NCI-H1048 (cell line): ENCODE measurements around the gene CAPN5.

Experiments
- DNase-seq: peaks from one replicate; lab custom pipeline; 2025; lab: John Stamatoyannopoulos, UW

The CAPN5 gene

DNA sequence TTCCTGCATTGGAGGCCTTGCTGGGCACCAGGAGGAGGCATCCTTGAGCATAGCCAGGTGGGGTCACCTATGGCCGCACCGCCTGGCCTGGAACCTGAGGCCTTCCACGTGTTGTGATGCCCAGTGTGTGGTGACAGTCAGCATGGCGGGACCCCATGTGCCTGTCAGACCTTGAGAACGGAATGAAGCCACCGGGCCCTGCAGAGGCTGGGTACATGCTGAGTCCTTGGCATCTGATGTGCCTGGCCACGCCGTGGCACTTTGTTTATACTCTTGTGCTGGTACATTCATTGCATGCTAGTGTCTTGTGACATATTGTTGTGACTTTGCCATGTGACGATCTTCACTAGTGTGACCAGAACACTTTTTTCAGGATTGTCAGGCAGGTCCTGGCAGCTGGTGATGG, 52.8 kb downstream of the CAPN5 start:
- DNase-seq = no peak

DNA sequence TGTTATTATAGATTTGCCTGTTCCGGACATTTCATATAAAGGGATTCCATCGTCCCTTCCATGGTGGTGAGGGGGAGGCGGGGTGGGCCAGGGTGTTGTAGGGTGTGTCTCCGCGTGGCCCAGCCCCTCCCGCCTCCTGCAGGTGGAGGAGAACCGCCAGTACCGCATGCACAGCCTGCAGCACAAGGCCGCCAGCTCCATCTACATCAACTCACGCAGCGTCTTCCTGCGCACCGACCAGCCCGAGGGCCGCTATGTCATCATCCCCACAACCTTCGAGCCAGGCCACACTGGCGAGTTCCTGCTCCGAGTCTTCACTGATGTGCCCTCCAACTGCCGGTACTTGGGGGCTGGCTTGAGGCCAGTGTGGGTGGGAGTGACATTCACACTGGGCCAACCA, 53.8 kb downstream of the CAPN5 start:
- DNase-seq = no peak

DNA sequence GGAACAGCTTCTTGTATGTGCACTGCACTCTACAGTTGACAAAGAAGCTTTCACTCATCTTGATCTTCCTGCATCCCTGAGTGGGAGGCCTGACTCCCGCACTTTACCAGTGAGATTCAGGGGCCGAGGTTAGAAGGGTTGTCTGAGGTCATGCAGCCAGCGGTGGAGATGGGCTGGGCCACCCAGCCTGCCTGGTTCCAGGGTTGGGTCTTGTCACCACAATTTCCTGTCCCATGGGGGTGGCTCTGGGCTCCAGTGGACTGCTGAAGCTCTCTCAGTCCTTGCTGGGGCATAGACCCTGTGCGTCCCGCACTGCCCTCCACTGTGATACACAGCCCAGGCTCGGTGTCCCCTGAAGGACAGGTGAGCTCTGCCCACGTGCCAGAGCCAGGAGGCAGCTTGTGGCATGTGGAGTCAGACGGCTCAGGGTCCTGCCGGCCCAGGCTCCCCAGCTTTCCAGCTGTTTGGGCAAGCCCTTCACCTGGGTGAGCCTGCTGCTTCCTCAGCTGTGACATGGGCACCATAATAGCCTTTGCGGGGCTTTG, 54.4 kb downstream of the CAPN5 start:
- DNase-seq = no peak

DNA sequence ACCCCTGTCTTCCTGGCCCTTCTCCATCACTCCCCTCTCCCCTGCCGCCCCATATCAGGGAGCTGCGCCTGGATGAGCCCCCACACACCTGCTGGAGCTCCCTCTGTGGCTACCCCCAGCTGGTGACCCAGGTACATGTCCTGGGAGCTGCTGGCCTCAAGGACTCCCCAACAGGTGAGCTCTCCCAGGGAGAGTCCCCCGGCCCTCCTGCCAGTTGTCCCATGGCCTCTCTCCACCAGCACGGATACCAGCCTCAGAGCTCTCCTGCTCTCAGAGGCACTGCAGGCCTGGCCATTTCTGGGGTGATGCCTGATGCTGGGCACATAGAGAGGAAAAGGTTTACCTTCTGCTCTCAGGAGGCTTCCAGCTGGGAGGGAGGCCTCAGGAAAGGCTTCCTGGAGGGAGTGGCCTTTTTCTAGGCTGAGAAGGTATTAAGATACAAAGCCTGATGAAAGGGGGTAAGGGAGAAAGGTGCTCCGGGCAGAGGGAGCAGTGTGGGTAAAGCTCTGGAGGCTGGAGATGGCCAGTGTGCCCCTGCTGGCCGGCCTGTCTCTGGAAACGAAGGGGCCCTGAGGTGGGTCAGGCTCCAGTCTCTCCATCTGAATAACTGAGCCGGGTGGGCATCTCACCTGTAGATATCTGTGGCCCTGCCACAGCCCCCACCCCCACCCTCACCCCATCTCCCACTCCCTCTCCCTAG, 55.3 kb downstream of the CAPN5 start:
- DNase-seq = no peak

DNA sequence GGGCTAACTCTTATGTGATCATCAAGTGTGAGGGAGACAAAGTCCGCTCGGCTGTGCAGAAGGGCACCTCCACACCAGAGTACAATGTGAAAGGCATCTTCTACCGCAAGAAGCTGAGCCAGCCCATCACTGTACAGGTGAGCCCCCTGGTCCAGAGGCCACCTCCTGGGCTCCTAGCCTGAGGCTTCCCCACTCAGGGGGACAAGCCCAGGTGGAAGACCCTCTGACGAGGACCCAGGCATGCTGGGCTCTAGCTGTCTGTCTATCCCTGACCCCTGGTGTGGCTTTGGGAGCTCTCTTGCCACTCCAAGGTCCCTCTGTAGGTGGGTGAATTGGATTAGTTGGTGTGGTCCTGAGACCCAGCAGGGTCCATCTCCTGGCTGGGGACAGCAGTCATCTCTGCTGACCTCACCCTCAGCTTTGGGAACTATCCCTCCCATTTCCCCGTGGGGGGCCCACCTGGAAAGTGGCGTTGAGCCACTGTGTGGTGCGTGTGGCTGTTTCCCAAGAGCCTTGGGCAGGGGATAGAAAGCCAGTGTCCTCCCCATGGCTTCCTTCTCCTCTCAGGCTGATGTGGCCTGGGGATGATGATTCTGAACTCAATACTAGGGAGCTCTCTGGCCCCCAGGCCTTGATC, 55.9 kb downstream of the CAPN5 start:
- no peak for DNase-seq

DNA sequence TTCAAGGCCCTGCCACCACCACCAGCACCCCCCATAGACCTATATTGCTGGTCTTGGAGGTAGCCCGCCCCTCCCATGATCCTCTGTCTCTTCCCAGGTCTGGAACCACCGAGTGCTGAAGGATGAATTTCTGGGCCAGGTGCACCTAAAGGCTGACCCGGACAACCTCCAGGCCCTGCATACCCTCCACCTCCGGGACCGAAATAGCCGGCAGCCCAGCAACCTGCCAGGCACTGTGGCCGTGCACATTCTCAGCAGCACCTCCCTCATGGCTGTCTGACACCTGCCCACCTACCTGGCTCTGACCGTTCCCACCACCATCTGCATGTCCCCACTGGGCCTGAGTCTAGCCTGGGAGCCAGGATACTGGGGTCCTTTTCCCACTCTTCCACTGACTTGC, 56.8 kb downstream of the CAPN5 start:
- DNase-seq = no peak

DNA sequence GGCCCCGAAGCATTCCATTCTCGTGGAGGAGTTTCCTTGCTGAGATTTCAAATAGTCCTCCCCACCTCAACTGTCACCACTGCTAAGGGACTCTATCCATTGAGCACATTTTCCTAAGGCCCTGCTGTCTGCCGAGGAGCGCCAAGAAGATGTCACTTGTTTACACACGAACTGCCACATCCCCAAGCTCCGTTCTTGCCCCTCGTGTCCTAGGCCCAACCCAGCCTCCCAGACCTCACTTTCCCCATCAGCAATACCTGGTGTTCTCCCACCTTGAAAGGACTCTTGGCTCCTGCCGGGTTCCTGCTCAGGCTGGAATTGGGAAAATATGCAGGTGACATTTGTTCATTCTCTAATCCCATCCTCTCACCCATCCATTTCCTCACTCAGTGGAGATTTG, 57.3 kb downstream of the CAPN5 start:
- DNase-seq = no peak

DNA sequence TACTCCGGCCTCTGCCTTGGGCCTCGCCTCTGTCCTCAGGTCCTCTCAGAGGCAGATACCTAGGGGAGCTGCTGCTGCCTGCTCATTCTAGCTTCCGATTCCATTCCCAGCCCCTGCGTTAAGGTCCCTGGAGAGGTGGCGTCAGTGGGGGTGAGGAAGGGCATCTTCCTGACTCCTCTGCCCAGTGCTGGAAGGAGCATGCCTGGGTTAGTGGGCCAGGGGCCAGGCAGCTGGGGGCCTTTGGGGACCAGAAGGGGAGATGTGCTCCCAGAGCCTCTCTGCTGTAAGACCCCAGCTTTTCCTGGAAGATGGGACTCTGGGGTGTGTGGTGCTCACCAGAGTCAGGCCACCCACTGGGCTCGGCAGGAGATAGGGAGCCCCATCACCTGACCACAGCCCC, 57.7 kb downstream of the CAPN5 start:
- no peak for DNase-seq

DNA sequence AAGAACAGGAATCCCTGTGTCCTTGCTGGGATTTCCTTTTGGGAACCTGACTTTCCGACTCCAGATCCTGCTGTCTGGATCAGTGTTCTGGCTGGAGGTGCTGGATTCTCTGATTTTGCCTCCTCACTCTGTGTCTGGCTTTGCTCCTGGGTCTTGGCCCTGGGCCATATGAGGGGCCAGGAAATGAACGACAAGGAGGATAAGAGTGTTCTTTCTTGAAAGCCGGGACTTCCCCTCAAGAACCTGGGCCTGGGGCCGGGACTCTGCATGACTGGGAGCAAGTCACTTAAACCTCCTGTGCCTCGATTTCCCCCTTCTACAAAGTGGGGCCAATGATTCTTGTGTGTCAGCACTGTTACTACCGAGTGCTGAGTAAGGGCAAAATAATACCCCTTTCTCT, 58.4 kb downstream of the CAPN5 start:
- DNase-seq = no peak

DNA sequence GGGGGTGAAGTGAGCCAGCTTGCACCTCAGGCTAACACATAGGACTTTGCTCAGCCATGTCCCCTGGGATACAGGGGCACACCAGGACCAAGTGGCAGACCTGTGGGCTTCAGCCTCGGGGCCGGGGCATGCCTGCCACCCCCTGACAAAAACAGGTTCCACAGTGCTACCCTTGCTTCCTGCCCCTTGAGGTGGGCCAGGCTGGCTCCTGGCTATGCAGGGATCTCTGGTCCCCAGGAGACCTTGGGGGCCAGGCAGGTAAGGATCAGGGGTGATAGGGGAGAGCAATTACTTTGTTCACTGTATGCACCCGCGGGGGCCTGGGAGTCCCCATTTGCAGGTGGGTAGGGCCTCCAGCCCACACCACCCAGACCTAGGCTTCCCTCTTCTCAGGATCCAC, 58.9 kb downstream of the CAPN5 start:
- DNase-seq = no peak

DNA sequence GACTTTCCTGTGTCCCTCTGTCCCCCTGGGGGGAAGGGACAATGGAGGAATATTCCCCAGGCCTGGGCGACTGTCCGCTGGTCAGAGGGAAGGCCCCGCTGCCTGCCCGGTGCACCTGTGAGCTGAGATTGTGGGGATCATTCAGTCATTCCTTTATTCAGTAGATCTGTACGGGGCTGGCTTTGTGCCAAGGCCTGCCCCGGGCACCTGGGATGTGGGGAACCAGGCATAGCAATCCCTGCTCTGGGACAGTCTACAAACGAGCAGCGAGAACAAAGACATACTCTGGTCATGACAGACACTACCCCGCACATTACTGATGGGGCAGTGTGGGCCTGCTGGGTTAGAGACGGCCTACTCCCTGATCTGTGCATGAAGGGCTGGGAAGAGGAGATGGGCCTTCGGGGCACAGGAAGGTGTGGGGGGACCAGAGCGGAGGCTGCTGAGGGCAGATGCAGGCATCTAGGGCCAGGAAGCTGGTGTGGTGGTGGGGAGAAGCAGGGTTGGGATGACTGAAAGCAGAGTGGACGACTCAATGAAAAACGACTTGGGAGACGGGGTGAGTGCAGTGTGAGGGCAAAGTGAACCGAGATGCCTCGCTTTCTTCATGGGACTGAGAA, 59.5 kb downstream of the CAPN5 start:
- DNase-seq = no peak

DNA sequence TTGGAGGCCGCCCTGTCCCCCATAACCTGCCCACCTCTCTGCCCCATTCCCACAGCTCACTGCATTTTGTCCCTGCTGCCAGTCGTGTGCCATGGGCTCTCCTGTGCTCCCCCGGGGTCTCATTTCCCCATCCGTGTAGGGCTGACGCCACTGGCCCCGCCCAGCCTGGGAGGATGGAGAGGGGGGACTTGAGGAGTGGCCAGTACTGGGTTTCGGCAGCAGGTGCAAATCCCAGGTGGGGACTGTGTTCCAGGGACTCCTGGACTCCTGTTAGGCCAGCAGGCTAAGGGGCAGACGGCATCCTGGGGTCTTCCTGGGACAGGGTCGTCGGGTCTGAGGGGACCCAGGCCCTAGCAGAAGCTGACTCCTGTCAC, 60.1 kb downstream of the CAPN5 start:
- no peak for DNase-seq

DNA sequence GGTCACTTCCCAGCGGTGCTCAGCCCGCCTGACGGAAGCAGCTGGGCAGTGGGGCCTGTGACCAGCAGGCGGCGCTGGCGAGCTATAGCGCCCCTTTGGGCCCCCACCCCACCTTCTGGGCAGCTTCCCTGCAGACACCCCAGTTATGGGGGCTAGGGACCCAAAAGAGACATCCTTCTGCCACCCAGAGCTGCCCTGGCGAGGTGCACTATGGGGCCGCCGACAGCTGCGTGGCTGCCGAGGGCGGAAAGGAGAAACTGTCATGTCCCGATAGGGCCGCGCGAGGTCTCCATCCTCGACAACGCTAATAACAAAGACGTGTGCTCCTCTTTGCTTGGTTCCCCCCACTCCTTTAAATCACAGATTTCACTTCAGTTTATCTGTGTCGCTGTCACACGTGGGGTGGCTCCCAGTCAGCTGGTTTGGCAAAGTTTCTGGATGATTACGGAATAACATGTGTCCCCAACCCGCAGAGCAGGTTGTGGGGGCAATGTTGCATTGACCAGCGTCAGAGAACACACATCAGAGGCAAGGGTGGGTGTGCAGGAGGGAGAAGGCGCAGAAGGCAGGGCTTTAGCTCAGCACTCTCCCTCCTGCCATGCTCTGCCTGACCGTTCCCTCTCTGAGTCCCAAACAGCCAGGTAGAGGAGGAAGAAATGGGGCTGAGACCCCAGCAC, 60.6 kb downstream of the CAPN5 start:
- no peak for DNase-seq

DNA sequence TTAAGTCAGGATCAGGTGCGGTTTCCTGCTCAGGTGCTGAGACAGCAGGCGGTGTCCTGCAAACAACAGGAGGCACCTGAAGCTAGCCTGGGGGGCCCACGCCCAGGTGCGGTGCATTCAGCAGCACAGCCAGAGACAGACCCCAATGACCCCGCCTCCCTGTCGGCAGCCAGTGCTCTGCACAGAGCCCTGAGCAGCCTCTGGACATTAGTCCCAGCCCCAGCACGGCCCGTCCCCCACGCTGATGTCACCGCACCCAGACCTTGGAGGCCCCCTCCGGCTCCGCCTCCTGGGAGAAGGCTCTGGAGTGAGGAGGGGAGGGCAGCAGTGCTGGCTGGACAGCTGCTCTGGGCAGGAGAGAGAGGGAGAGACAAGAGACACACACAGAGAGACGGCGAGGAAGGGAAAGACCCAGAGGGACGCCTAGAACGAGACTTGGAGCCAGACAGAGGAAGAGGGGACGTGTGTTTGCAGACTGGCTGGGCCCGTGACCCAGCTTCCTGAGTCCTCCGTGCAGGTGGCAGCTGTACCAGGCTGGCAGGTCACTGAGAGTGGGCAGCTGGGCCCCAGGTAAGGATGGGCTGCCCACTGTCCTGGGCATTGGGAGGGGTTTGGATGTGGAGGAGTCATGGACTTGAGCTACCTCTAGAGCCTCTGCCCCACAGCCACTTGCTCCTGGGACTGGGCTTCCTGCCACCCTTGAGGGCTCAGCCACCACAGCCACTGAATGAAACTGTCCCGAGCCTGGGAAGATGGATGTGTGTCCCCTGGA, 61.3 kb downstream of the CAPN5 start, which contains the start of gene MYO7A:
MYO7A (plus strand) TSS at position 327 of the 772 bp plus-strand sequence. CDS start 2,389 bp downstream, outside the sequence.
- DNase-seq = no peak

DNA sequence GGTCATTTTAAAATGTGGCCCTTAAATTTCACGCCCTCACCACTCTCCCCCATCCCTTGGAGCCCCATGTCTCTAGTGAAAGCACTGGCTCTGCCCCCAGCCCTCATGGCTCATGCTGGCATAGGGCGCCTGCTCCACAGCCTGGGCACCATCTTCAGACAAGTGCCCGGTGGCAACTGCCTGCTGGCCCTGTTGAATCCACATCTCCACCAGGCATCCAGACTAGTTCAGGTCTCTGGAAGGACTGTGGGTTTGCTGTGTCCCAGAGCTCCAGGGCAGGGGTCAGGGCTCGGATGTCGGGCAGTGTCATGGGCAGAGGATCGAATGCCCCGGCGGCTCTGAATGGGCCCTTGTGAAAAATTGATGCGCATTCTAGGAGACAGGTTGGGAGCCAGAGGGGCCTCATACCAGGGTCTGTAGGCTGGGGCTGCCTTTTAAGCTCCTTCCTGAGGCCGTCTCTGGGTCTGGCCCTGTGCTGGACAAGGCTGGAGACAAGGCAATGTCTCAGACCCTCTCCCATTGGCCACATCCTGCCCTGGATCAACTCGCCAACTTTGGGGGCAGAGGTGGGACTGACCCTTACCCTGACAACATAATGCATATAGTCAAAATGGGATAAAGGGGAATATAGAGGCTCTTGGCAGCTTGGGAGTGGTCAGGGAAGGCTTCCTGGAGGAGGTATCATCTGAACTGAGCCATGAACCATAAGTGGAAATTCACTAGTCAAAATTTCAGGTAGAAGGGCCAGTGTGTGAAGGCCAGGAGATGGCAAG, 62.5 kb downstream of the CAPN5 start:
- no peak for DNase-seq

DNA sequence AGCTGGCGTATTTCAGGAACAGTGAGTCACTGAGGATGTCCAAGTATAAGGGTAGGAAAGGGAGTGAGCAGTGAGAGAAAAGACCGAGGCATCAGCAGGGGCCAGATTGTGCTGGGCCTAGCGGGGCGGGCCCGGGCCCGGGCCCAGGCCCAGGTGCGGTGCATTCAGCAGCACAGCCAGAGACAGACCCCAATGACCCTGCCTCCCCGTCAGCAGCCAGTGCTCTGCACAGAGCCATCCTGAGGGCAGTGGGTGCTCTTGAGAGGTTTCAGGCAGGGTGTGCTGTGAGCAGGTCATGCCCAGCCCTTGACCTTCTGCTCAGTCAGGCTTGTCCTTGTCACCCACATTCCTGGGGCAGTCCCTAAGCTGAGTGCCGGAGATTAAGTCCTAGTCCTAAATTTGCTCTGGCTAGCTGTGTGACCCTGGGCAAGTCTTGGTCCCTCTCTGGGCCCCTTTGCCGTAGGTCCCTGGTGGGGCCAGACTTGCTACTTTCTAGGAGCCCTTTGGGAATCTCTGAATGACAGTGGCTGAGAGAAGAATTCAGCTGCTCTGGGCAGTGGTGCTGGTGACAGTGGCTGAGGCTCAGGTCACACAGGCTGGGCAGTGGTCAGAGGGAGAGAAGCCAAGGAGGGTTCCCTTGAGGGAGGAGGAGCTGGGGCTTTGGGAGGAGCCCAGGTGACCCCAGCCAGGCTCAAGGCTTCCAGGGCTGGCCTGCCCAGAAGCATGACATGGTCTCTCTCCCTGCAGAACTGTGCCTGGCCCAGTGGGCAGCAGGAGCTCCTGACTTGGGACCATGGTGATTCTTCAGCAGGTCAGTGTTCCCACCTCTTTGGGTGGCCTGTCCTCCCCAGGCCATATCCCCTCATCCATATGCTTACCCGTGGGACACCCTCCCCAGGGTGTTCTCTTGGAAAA, 63.3 kb downstream of the CAPN5 start:
- DNase-seq = no peak

DNA sequence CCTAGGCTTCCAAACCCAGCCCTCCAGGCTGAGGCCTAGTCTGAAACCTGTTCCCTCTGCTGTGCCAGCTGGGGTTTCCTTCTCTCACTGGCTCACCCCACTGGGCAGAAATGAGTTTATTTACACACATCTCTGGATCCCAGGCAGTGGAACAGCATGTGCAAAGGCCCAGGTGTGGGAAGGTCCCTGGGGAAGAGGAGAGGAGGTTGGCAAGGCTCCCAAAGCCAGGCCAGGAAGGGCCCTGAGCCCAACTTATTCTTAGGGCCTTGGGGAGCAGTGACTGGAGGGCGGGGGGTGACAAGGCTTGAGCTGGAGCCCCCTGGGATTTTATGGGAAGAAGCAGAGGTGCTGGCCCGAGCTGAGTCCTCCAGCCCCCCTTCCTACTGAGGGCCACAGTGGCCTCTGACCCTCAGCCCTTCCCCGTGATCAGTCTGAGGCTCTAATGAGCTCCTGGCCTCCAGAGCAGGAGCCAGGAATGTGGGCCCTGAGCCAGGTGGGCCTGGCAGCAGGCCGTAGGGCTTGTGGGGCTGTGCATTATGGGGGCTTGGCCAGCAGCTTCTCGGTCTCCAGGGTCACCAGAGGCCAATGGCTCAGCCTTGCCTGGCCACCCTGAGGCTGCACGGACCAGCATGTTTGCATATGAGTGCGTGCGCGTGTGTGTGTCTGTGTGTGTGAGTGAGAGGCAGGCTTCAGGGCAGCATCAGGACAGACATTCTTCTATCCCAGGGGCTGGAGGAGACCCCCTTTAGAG, 64.2 kb downstream of the CAPN5 start:
- no peak for DNase-seq

DNA sequence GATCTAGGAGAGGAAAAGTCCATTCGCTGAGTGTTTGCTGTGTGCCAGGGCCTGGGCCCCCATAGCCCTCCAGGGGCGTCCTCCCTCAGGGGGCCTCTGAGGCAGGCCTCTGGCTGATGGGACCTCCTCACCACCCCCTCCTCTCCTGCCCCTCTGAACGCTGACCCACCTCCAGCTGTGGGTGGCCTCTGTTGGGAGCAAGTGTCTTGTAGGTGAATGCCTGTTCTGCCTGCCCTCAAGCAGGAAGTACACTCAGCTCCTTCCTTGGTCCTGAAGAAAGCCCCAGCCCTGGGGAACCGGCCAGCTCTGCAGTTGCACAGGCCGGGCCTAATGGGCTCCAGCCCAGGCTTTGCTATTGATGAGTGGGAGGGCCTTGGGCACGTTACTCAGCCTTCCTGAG, 64.8 kb downstream of the CAPN5 start:
- no peak for DNase-seq

DNA sequence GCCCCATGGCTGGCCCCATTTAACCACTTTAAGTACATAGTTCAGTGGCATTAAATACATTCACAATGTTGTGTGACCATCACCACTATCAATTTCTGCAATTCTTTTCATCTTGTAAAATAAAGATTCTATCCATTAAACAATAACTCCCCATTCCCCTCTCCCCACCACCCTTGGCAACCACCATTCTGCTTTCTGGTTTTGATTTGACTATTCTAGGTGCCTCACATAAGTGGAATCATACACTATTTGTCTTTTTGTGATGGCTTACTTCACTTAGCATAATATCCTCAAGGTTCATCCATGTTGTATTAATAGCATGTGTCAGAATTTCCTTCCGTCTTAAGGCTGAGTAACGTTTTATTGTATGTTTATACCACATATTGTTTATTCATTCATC, 68.3 kb downstream of the CAPN5 start:
- DNase-seq = no peak
